HepG2 (cell line): ENCODE data around the gene TCERG1L. TPM values are rescaled to one million over a fixed set of nuclear protein-coding genes. Genes with fewer than 3 reads are reported as not detected.

Source experiments
- ATAC-seq: fragments of 200-7000 bp; cut with Tn5 transposase; 3 replicates; pipeline ENCODE4 v1.9.1; 2020; ENCODE audit warnings: mild to moderate bottlenecking, moderate library complexity
- BruUV-seq: library from RNA; stranded (reverse); fragments of 400-500 nt; replicated peaks from 2 replicates; lab custom pipeline; 2021; lab: Mats Ljungman, UMichigan
- CTCF ChIA-PET: fragments of 300-600 bp; formaldehyde crosslinking; extraction: SDS; loops from one replicate; lab custom pipeline; 2021; ENCODE audit warnings: low total read pairs, inconsistent platforms, low intra/inter-chr PET ratio; lab: Yijun Ruan, JAX
- POLR2A ChIA-PET: fragments of 350-600 bp; sonication (Branson Sonifier 250); formaldehyde crosslinking; loops from one replicate; lab custom pipeline; 2020; ENCODE audit warnings: antibody characterized with exemption, inconsistent platforms; lab: Yijun Ruan, JAX
- DNase-seq: peaks from one replicate; pipeline ENCODE4 v3.0.0-alpha.2; 2015; ENCODE audit warnings: low spot score
- FAIRE-seq: peaks from 3 replicates; lab custom pipeline; 2011; peaks lifted over from hg19 to GRCh38; lab: Jason Lieb, UNC
- H2AFZ ChIP-seq: one replicate; pipeline ENCODE4 v1.6.1; 2011; ENCODE audit warnings: low read length, inconsistent platforms
- H3K27ac ChIP-seq: fragments of 300-600 bp; 3 replicates; pipeline ENCODE4 v1.8.0; 2011; ENCODE audit warnings: mixed run types, mild to moderate bottlenecking, mixed read lengths, low read length, inconsistent platforms; ENCODE audit not compliant: insufficient read depth; ENCODE audit errors: extremely low read length
- H3K27me3 ChIP-seq, 2 experiments: fragments of 200-600 bp in 1 of 2; 2 replicates in 1 of 2; 3 replicates in 1 of 2; pipeline versions ENCODE4 v1.6.0 to v1.8.0; 2011; ENCODE audit warnings: low read length in 2 of 2, mild to moderate bottlenecking in 2 of 2, moderate library complexity in 2 of 2, inconsistent platforms in 1 of 2; ENCODE audit not compliant: insufficient read depth in 2 of 2, control insufficient read depth in 1 of 2
- H3K36me3 ChIP-seq, 2 experiments: fragments of 200-600 bp in 1 of 2; replicated peaks in 1 of 2; 2 replicates in 1 of 2; 3 replicates in 1 of 2; pipeline versions ENCODE4 v1.5.1 to v1.8.0; 2011; ENCODE audit warnings: low read length in 2 of 2, inconsistent platforms in 1 of 2; ENCODE audit not compliant: insufficient read depth in 2 of 2, control insufficient read depth in 1 of 2
- H3K4me1 ChIP-seq: 2 replicates; pipeline ENCODE4 v1.5.1; 2012; ENCODE audit warnings: low read length, inconsistent platforms; ENCODE audit not compliant: insufficient read depth
- H3K4me2 ChIP-seq: 2 replicates; pipeline ENCODE4 v1.6.0; 2011; ENCODE audit warnings: low read depth, low read length, inconsistent platforms
- H3K4me3 ChIP-seq, 3 experiments: fragments of 200-600 bp in 1 of 3; sonication (generic), shearing (Covaris generic) in 1 of 3; replicated peaks in 1 of 3; 2 replicates each; pipeline ENCODE4 v1.5.1; 2011 to 2016; ENCODE audit warnings: low read length in 3 of 3, inconsistent platforms in 2 of 3, low read depth in 2 of 3, mild to moderate bottlenecking in 2 of 3, control low read depth in 1 of 3, mixed read lengths in 1 of 3; ENCODE audit not compliant: insufficient read depth in 1 of 3
- H3K79me2 ChIP-seq: one replicate; pipeline ENCODE4 v1.6.1; 2011; ENCODE audit warnings: low read length, inconsistent platforms; ENCODE audit not compliant: insufficient read depth
- H3K9ac ChIP-seq: 2 replicates; pipeline ENCODE4 v1.6.0; 2011; ENCODE audit warnings: mild to moderate bottlenecking, low read depth, low read length, inconsistent platforms; ENCODE audit not compliant: insufficient read depth
- H3K9me3 ChIP-seq: 2 replicates; pipeline ENCODE4 v1.5.1; 2012; ENCODE audit warnings: mild to moderate bottlenecking, low read length
- H4K20me1 ChIP-seq: 2 replicates; pipeline ENCODE4 v1.6.0; 2011; ENCODE audit warnings: inconsistent platforms, mild to moderate bottlenecking, low read length, moderate library complexity; ENCODE audit not compliant: insufficient read depth
- CTCF ChIP-seq: sonication (generic); formaldehyde crosslinking; IDR thresholded peaks from 2 replicates; pipeline ENCODE4 v1.5.0; 2020; ENCODE audit warnings: mild to moderate bottlenecking, missing genetic modification reagents, moderate library complexity
- JUNB ChIP-seq: sonication (generic); formaldehyde crosslinking; IDR thresholded peaks from 2 replicates; pipeline ENCODE4 v1.8.0; 2022; ENCODE audit warnings: missing genetic modification reagents, mild to moderate bottlenecking, borderline replicate concordance
- MAF1 ChIP-seq: sonication (generic); formaldehyde crosslinking; IDR thresholded peaks from 2 replicates; pipeline ENCODE4 v1.5.0; 2020; ENCODE audit warnings: missing genetic modification reagents, borderline replicate concordance
- MBNL3 ChIP-seq: fragments of 250-450 bp; sonication (Bioruptor Pico); conservative IDR thresholded peaks from 2 replicates; pipeline ENCODE4 v1.8.0; 2022; ENCODE audit warnings: mild to moderate bottlenecking, inconsistent platforms
- POLR2A ChIP-seq, 2 experiments: IDR thresholded peaks; 2 replicates each; pipeline ENCODE4 v1.6.1; 2011; ENCODE audit warnings: low read depth in 2 of 2, low read length in 2 of 2, mild to moderate bottlenecking in 1 of 2, moderate library complexity in 1 of 2; ENCODE audit not compliant: insufficient read depth in 1 of 2
- SMC3 ChIP-seq: IDR thresholded peaks from 2 replicates; pipeline ENCODE4 v1.6.1; 2011; ENCODE audit warnings: low read length, improper control_type of control experiment
- SOX13 ChIP-seq, 3 experiments: fragments of 450-650 bp in 1 of 3; sonication (generic) in 1 of 3; formaldehyde crosslinking in 1 of 3; IDR thresholded peaks in 2 of 3; conservative IDR thresholded peaks in 1 of 3; 2 replicates each; pipeline versions ENCODE4 v1.5.0 to v1.6.1; 2016 to 2020; ENCODE audit warnings: antibody characterized with exemption in 1 of 3, mild to moderate bottlenecking in 1 of 3, missing compliant biosample characterization in 1 of 3, missing genetic modification reagents in 1 of 3, moderate library complexity in 1 of 3
- STAG1 ChIP-seq: sonication (generic); formaldehyde crosslinking; IDR thresholded peaks from 2 replicates; pipeline ENCODE4 v1.4.0; 2020; ENCODE audit warnings: missing genetic modification reagents
- TEAD2 ChIP-seq: sonication (generic); formaldehyde crosslinking; IDR thresholded peaks from 2 replicates; pipeline ENCODE4 v1.9.0; 2021; ENCODE audit warnings: missing genetic modification reagents
- TEAD3 ChIP-seq: optimal IDR thresholded peaks from 2 replicates; pipeline ENCODE3; 2016; ENCODE audit warnings: borderline replicate concordance
- WGBS: methylation state at CpG from one replicate; pipeline ENCODE4 v1.1.6; 2017; ENCODE audit warnings: low lambda C conversion rate; 5-methylcytosine and 5-hydroxymethylcytosine counted together
- in situ Hi-C: cut with HindIII; loops from 2 replicates; pipeline ENCODE4 v1.10.0; 2017; ENCODE audit warnings: low pct_unique_long_range_greater_than_20kb; ENCODE audit not compliant: extremely low pct_ligation_motif_present
- intact Hi-C: fragments of 100-400 bp; cut with micrococcal nuclease; formaldehyde crosslinking; loops from one replicate; pipeline ENCODE4 v1.10.0; 2022; ENCODE audit not compliant: unreplicated experiment
- polyA plus RNA-seq, 8 experiments: library from polyadenylated mRNA; depleted of rRNA in 3 of 8; stranded (reverse) in 7 of 8; unstranded in 1 of 8; fragments of >200 nt; fragmentation: Illumina TruSeq in 4 of 8; extraction: Trizol in 4 of 8; gene quantifications; 2 replicates each; pipeline versions ENCODE4 v1.2.1 to v1.2.3, GENCODE V29; 2011 to 2016; ENCODE audit warnings: low read depth in 4 of 8, missing spikeins in 1 of 8, mixed read lengths in 1 of 8; ENCODE audit not compliant: insufficient read depth in 1 of 8
- total RNA-seq, 5 experiments: library from RNA; depleted of rRNA; stranded (reverse); fragments of >200 nt; fragmentation: Illumina TruSeq; extraction: Trizol; gene quantifications; 2 replicates each; pipeline ENCODE4 v1.2.3, GENCODE V29; 2016; ENCODE audit warnings: low read depth in 1 of 5

TCERG1L gene
- total and polyA plus RNA-seq, 2 of the 13 experiments (the other 11 are each of a cell fraction or from before 2014, with no cell fraction given), result not detected

- intact Hi-C loops, result no loop called here
- Histone ChIP-seq H2AFZ (no peak overlapping the region), H4K20me1 (no peaks in the 10 kb centered on the region), H3K4me2 (no peak overlapping the region), H3K4me3 (no peak overlapping the region), H3K9ac (no peak overlapping the region), H3K4me1 (no peaks in the 10 kb centered on the region), H3K79me2 (no peaks in the 10 kb centered on the region), H3K27ac (no peak overlapping the region), H3K27me3 (peaks cover 1 to 28% of the 10 kb centered on the region in 2 experiments; a peak in 3 of 5 replicates), H3K9me3 (no peaks in the 10 kb centered on the region), H3K36me3 (no peaks in the 10 kb centered on the region)
- 4% methylated on average over 8 of the region's 8 CpGs for WGBS
- ChIA-PET POLR2A (no interaction called here), CTCF (interaction anchor here (0.7 kb wide), 1 partner anchor 633 kb away, joined by 4 read pairs; no protein-coding TSS in a partner anchor)
- in situ Hi-C loops, result loop anchor here (10.0 kb wide), 1 partner anchor 633 kb away; no protein-coding TSS in a partner anchor
- DNase-seq (peak; percentile 9), FAIRE-seq (no peak), ATAC-seq (peak; percentile 67)
- no TSS peak for BruUV-seq
- TF ChIP-seq TEAD3 (CRISPR knock-in tag) (peak; percentile 33), STAG1 (CRISPR knock-in tag) (peak; percentile 31; the same call in 1 of the 2 replicates), SOX13 (IDR thresholded peaks at IDR 0.05) (no peak), SOX13 (CRISPR knock-in tag; conservative IDR thresholded peaks at IDR 0.05 in 1 of 2, IDR thresholded peaks at IDR 0.05 in 1 of 2) (no peak), CTCF (CRISPR knock-in tag) (peak; percentile 62), TEAD2 (CRISPR knock-in tag) (no peak), MAF1 (CRISPR knock-in tag) (no peak), SMC3 (peak; percentile 57; the same call in 1 of the 2 replicates), POLR2A (IDR thresholded peaks at IDR 0.05; ENCODE audit: insufficient read depth in 1 of 2, low read depth in 2 of 2, low read length in 2 of 2) (no peak), JUNB (no peak), MBNL3 (CRISPR knock-in tag) (no peak)
Observed at GRCh38 chr10:131242007-131242406, 69.5 kb downstream of the TCERG1L start.
